ENCODE results near the gene TSC22D4.

GRCh38 chr7:100492738-100493475 lies 13.9 kb upstream of the TSC22D4 start:
- no peak for TF ChIP-seq CTCF (IDR thresholded peaks at IDR 0.05)
- TF ChIP-seq POLR2A (IDR thresholded peaks at IDR 0.05): no peak

Measured in uterus (tissue), 2 donors.